HG02938 (cell line): ENCODE measurements around the gene HSD17B8.

ENCODE experiments used
- ATAC-seq: cut with Tn5 transposase; IDR thresholded peaks from one replicate; pipeline ENCODE4 v1.9.1; 2021; ENCODE audit warnings: mild to moderate bottlenecking, moderate library complexity; ENCODE audit not compliant: unreplicated experiment

The HSD17B8 gene

DNA sequence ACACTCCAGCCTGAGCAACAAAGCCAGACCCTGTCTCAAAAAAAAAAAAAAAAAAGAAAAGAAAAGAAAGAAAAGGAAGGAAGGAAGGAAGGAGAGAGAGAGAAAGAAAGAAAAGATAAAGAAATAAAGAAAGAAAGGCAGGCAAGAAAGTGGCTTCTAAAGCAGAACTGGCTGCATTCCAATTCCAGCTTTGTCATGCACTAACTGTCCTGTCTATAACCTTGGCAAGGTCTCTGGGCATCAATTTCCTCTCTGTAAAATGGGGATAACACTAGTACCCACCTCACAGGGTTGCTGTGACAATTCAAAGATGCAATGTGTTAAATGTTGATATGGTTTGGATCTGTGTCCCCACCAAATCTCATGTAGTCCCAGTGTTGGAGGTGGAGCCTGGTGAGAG, 31.9 kb downstream of the HSD17B8 start:
- ATAC-seq: no peak

DNA sequence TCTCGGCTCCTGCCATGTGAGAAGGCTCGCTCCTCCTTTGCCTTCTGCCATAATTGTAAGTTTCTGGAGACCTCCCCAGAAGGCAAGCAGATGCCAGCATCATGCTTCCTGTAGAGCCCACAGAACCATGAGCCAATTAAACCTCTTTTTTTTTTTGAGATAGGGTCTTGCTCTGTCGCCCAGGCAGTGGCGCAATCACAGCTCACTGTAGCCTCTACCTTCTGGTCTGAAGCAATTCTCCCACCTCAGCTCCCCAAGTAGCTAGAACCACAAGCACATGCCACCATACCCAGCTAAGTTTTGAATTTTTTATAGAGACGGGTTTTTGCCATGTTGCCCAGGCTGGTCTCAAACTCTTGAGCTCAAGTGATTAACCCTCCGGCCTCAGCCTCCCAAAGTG, 32.4 kb downstream of the HSD17B8 start:
- no peak for ATAC-seq

GRCh38 chr6:33237741-33238140, 33.3 kb downstream of the HSD17B8 start:
- no peak for ATAC-seq

DNA sequence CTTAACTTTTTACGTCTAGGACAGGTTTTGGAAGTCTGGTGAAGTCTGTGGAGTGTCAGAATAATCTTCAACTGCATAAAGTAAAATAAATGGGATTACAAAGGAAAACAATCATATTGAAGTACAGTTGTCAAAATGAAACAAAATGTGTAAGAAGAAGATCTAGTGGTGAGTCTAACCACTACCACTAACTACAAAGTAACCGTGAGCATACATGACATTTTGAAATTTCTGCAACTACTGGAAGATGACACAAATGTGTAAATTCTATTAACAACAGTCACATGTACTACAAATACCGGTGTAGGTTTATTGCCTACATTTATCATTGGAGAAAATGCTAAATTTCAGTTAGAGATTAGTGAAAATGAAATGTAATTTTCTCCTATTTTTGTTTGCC, 37.5 kb downstream of the HSD17B8 start:
- ATAC-seq: no peak

DNA sequence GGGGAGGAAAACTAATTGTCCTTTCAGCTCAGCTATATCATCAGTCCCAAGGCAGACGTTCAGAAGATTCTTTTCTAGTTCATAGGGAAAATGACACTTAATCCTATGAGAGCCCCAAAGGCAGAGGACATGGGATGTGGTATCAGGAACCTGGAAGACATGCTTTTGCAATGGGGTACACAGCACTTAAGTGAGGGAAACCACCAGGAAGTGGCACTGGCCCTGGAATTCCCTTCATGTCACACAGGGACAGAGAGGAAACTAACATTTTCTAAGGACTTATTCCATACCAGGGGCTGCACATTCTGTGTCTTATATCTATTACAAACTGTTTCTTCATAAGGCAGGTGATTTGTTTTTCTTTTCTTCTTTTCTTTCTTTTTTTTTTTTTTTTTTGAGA, 39.0 kb downstream of the HSD17B8 start:
- ATAC-seq: no peak

- peak; percentile 38 for ATAC-seq
These were observed 43.7 kb downstream of the HSD17B8 start for GRCh38 chr6:33247977-33248642.

DNA sequence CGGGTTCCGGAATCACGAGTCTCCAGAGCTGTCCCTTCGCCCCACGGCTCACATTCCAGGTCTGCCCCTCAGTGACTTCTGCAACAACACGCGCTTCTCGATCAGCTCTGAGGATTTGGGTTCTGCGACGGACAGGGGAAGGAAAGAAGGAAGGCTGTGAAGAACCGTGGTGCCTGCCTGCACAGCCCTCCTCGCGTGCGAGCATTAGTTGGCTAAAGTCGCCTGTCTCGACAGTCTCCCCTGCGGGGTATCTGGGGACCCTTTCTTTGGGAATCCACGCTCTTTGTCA, 44.1 kb downstream of the HSD17B8 start:
- ATAC-seq: peak; percentile 1

DNA sequence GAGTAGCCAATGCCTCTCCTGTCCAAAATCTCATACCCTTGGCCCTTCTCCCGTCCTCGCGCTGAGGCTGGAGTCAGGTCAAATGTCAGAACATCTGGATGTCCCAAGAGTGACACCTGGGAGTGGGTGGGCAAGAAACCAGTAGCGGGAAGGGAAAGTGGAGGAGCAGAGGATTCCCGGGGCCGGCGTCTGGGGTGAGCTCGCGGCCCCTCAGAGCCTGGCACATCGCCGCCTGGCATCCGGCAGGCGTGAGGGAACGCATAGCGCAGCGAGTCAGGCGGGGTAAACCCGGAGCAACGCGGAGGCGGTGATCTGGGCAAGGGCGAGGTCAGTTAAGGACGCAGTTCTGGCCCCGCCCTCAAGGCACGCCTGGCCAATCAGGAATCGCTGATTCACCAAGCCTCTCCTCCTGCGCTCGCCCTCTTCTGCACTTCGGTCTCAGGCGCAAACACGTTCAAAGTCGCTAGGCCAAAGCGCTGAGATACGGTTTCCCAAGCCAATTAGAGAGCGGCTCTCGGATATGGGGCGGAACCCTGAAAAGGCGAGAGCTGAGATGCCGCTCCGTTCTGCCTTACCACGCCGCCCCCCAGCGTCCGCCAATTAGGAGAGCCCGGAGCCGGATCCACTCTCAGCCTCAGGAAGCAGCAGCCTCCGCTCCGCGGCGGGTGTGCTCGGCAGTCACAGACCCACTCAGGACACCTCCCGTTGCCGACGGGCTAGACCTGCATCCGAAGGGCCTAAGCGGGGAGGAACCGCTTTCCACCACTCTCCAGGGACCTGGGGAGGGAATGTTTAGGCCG, 44.7 kb downstream of the HSD17B8 start:
- peak; percentile 92 for ATAC-seq

GRCh38 chr6:33249732-33250630, 45.5 kb downstream of the HSD17B8 start:
- ATAC-seq: no peak

- no peak for ATAC-seq
These were observed 46.3 kb downstream of the HSD17B8 start for GRCh38 chr6:33250731-33251130.

- ATAC-seq: no peak
These were observed 47.0 kb downstream of the HSD17B8 start for GRCh38 chr6:33251395-33252012.

DNA sequence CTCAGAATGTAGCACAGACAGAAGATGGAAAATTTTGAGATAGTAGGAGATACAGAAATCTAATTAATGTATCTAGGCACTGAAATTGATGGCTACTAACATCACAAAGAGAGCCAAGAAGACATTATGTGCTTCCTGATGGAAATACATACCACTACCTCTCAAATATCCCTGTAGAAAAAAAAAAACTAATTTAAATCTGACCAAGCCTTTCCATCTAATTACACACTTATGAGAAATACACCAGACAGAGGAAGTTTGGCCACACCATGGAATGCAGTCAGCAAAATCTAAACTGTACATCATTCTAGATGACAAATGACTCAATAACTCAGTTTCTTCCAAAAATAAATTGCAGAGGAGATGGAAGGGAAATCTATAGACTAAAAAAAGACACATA, 48.3 kb downstream of the HSD17B8 start:
- ATAC-seq: no peak

DNA sequence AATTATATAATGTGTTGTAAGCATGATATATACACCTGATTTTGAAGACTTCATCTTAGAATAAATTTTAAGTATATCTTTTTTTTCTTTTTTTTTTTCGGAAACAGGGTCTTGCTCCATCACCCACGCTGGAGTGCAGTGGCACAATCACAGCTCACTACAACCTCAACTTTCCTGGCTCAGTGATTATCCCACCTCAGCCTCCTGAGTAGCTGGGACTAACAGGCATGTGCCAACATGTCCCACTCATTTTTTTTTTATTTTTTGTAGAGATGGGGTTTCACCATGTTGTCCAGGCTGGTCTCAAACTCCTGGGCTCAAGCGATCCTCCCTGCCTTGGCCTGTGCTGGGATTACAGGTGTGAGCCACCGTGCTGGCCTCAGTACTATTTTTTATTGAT, 50.1 kb downstream of the HSD17B8 start:
- ATAC-seq: no peak
